ENCODE results near the gene CACNA1C.

CACNA1C gene

GRCh38 chr12:2636741-2637340 is 584.1 kb downstream of the CACNA1C start:
- DNase-seq: peak in 7 of 58 donors; percentile 13 to 62 (median 25)

GRCh38 chr12:2637371-2637770 is 584.6 kb downstream of the CACNA1C start:
- DNase-seq: no peak

GRCh38 chr12:2638273-2639019 is 585.7 kb downstream of the CACNA1C start:
- DNase-seq: no peak

- DNase-seq: no peak
These were observed 586.2 kb downstream of the CACNA1C start for GRCh38 chr12:2639020-2639298.

- no peak for DNase-seq
These were observed 587.5 kb downstream of the CACNA1C start for GRCh38 chr12:2640281-2640680.

GRCh38 chr12:2640709-2641108 is 587.9 kb downstream of the CACNA1C start:
- peak in 40 of 58 donors; percentile 4 to 86 (median 48) for DNase-seq

GRCh38 chr12:2641207-2641606 is 588.4 kb downstream of the CACNA1C start:
- no peak for DNase-seq

GRCh38 chr12:2641761-2642160 is 589.0 kb downstream of the CACNA1C start:
- DNase-seq: no peak

GRCh38 chr12:2642176-2642892 is 589.5 kb downstream of the CACNA1C start:
- DNase-seq: no peak

- no peak for DNase-seq
These were observed 590.2 kb downstream of the CACNA1C start for GRCh38 chr12:2642896-2643425.

GRCh38 chr12:2643576-2644135 is 590.9 kb downstream of the CACNA1C start:
- no peak for DNase-seq

- no peak for DNase-seq
These were observed 592.1 kb downstream of the CACNA1C start for GRCh38 chr12:2644683-2645405.

GRCh38 chr12:2645460-2645859 is 592.7 kb downstream of the CACNA1C start:
- DNase-seq: no peak

- no peak for DNase-seq
These were observed 593.6 kb downstream of the CACNA1C start for GRCh38 chr12:2646341-2646740.

GRCh38 chr12:2647186-2647585 is 594.4 kb downstream of the CACNA1C start:
- no peak for DNase-seq

GRCh38 chr12:2648406-2648805 is 595.6 kb downstream of the CACNA1C start:
- DNase-seq: no peak

GRCh38 chr12:2649201-2650030 is 596.6 kb downstream of the CACNA1C start:
- DNase-seq: no peak

- DNase-seq: no peak
These were observed 597.7 kb downstream of the CACNA1C start for GRCh38 chr12:2650261-2651067.

Measured in anterior cingulate cortex (tissue), 58 donors.